OCI-LY3 (cell line): Measurements from ENCODE around the gene ZNF423.

ENCODE experiments used
- CTCF ChIP-seq: fragments of 200-600, 300-600 bp; sonication (generic); IDR thresholded peaks from 2 replicates; pipeline ENCODE4 v1.5.1; 2014; ENCODE audit warnings: antibody characterized with exemption, low read length, low read depth
- EZH2phosphoT487 ChIP-seq: fragments of 200-600 bp; shearing (Covaris generic); IDR thresholded peaks from 2 replicates; pipeline ENCODE4 v1.6.1; 2018; ENCODE audit warnings: antibody characterized with exemption, mixed run types, low read depth

GRCh38 chr16:49520492-49521038, 335.3 kb downstream of the ZNF423 start:
- TF ChIP-seq CTCF (no peak), EZH2phosphoT487 (no peak)
